NCI-H1694 treated with DMSO at 0.1 percent for 48 hours (cell line): ENCODE measurements around the gene RIOK3.
"Not testable (repeated sequence)": the region's sequence is repeated elsewhere in the genome, so short reads cannot be mapped to it uniquely, and the experiment has no call there.

Source experiments
- DNase-seq: peaks from one replicate; lab custom pipeline; 2025; lab: John Stamatoyannopoulos, UW

RIOK3 gene

GRCh38 chr18:23452728-23453679, at the start of gene RIOK3:
Gene RIOK3, plus strand, starts transcription at chr18:23453287. Its CDS starts 153 bp downstream, at chr18:23453440.
- peak; percentile 77 for DNase-seq

- DNase-seq: no peak
Observed at GRCh38 chr18:23403310-23403709, 49.8 kb upstream of the RIOK3 start.

- no peak for DNase-seq
Observed at GRCh38 chr18:23405636-23406035, 47.5 kb upstream of the RIOK3 start.

GRCh38 chr18:23406271-23406787, 46.8 kb upstream of the RIOK3 start:
- DNase-seq: no peak

- DNase-seq: no peak
Observed at GRCh38 chr18:23412351-23412964, 40.6 kb upstream of the RIOK3 start.

- DNase-seq: no peak
Observed at GRCh38 chr18:23415515-23415914, 37.6 kb upstream of the RIOK3 start.

GRCh38 chr18:23416298-23416697, 36.8 kb upstream of the RIOK3 start:
- no peak for DNase-seq

- DNase-seq: no peak
Observed at GRCh38 chr18:23421277-23421676, 31.8 kb upstream of the RIOK3 start.

- peak; percentile 36 for DNase-seq
Observed at GRCh38 chr18:23422751-23423418, 30.2 kb upstream of the RIOK3 start.

- DNase-seq: no peak
Observed at GRCh38 chr18:23424616-23425015, 28.5 kb upstream of the RIOK3 start.

- DNase-seq: no peak
Observed at GRCh38 chr18:23428821-23429220, 24.3 kb upstream of the RIOK3 start.

GRCh38 chr18:23429538-23429937, 23.5 kb upstream of the RIOK3 start:
- not testable (repeated sequence) for DNase-seq

GRCh38 chr18:23433360-23433759, 19.7 kb upstream of the RIOK3 start:
- no peak for DNase-seq

GRCh38 chr18:23437357-23438045, 15.6 kb upstream of the RIOK3 start:
- peak; percentile 25 for DNase-seq

GRCh38 chr18:23438046-23438377, 15.1 kb upstream of the RIOK3 start:
- DNase-seq: no peak

GRCh38 chr18:23438608-23439366, 14.3 kb upstream of the RIOK3 start:
- no peak for DNase-seq

- no peak for DNase-seq
Observed at GRCh38 chr18:23440131-23440530, 13.0 kb upstream of the RIOK3 start.

GRCh38 chr18:23442958-23443357, 10.1 kb upstream of the RIOK3 start:
- no peak for DNase-seq

GRCh38 chr18:23448291-23448690, 4.8 kb upstream of the RIOK3 start:
- no peak for DNase-seq

GRCh38 chr18:23450022-23450421, 3.1 kb upstream of the RIOK3 start:
- no peak for DNase-seq

GRCh38 chr18:23451011-23451410, 2.1 kb upstream of the RIOK3 start:
- DNase-seq: no peak
